BLaER1 treated with 17β-estradiol and CSF1 and Interleukin-3, amounts not matched to agents 10 nM and 100 nM (cell line): ENCODE data around the gene TADA1.

Experiments used
- H3K27ac ChIP-seq, 11 experiments: shearing (Covaris generic); formaldehyde crosslinking; 2 replicates each; pipeline ENCODE4 v1.8.1; 2022
- H3K27me3 ChIP-seq, 11 experiments: shearing (Covaris generic); formaldehyde crosslinking; 2 replicates each; pipeline ENCODE4 v1.8.1; 2022
- H3K36me3 ChIP-seq, 11 experiments: shearing (Covaris generic); formaldehyde crosslinking; 2 replicates each; pipeline ENCODE4 v1.8.1; 2022
- H3K4me1 ChIP-seq, 10 experiments: shearing (Covaris generic); formaldehyde crosslinking; 2 replicates each; pipeline ENCODE4 v1.8.1; 2022
- H3K4me2 ChIP-seq, 11 experiments: shearing (Covaris generic); formaldehyde crosslinking; 2 replicates each; pipeline ENCODE4 v1.8.1; 2022
- H3K4me3 ChIP-seq, 10 experiments: shearing (Covaris generic); formaldehyde crosslinking; 2 replicates each; pipeline ENCODE4 v1.8.1; 2022
- H3K9ac ChIP-seq, 11 experiments: shearing (Covaris generic); formaldehyde crosslinking; 2 replicates each; pipeline ENCODE4 v1.8.1; 2022
- H3K9me3 ChIP-seq, 11 experiments: shearing (Covaris generic); formaldehyde crosslinking; replicated peaks in 1 of 11; 2 replicates each; pipeline ENCODE4 v1.8.1; 2022
- H4K20me1 ChIP-seq, 11 experiments: shearing (Covaris generic); formaldehyde crosslinking; 2 replicates each; pipeline ENCODE4 v1.8.1; 2022
- Cebpa-rat ChIP-seq, 11 experiments: shearing (Covaris generic); IDR thresholded peaks; 2 replicates each; pipeline ENCODE4 v1.8.1; 2022

Gene TADA1

DNA sequence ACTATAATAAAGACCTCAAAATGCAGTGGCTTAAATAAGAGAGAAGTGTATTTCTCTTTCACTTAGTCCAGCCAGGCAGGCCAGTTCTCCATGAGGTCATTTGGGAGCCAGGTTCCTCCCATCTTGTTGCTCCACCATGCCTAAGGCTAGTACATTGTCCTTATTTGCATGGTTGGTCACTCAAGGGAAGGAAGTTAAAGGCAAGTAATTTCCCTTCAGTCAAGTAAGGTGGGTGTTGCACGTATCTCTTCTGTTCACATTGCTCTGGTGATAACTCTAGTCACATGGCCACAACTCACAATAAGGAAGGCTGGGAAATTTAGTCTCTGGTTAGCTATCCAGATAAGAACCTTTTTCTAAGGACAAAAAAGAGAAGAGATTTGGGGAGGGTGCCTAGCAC is 27.2 kb upstream of the TADA1 start:
- Histone ChIP-seq H3K9me3 (peaks cover 0 to 7% (median 5%) of the 10 kb centered on the region in 11 experiments; a peak in 16 of 22 replicates), H3K27ac (peak overlapping the region in 2 of 11 experiments; percentile 46 to 50; a peak in 4 of 22 replicates), H3K9ac (no peak overlapping the region), H3K4me1 (peaks cover 27 to 43% (median 31%) of the 10 kb centered on the region in 10 experiments), H3K27me3 (no peaks in the 10 kb centered on the region), H3K4me2 (peak overlapping the region in 10 of 11 experiments; percentile 7 to 79 (median 22); a peak in 13 of 22 replicates), H3K4me3 (no peak overlapping the region), H4K20me1 (no peaks in the 10 kb centered on the region), H3K36me3 (no peaks in the 10 kb centered on the region)
- TF ChIP-seq Cebpa-rat (IDR thresholded peaks at IDR 0.05): no peak

DNA sequence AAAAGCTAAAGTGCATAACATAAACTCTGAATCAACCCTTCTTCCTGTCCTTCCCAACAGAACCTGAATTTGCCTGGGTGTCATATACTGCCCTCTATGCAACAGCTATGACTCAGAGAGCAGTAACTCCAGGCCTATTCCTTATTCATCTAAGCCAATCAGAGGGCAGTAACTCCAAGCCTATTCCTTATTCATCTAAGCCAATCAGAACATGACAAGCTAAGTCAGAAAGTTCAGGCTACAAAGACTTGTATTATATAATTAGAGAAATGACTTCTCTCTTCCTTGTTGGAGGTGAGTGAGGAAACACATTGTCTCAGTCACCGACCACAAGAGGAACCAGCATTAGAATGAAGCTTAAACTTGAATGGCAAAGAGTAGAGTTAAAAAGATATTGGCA is 26.2 kb upstream of the TADA1 start:
- peak overlapping the region in 5 of 11 experiments; percentile 34 to 54 (median 38); a peak in 8 of 22 replicates for H3K27ac ChIP-seq
- peaks cover 0 to 4% (median 0%) of the 10 kb centered on the region in 11 experiments; a peak in 1 of 22 replicates for H3K36me3 ChIP-seq
- no peak overlapping the region for H3K9ac ChIP-seq
- peak overlapping the region; percentile 13 to 84 (median 58); a peak in 18 of 22 replicates for H3K4me2 ChIP-seq
- peaks cover 27 to 34% (median 31%) of the 10 kb centered on the region in 10 experiments for H3K4me1 ChIP-seq
- no peak overlapping the region for H3K4me3 ChIP-seq
- H4K20me1 ChIP-seq: no peaks in the 10 kb centered on the region
- TF ChIP-seq Cebpa-rat (IDR thresholded peaks at IDR 0.05): no peak
- H3K9me3 ChIP-seq: peaks cover 9 to 17% (median 14%) of the 10 kb centered on the region in 11 experiments
- H3K27me3 ChIP-seq: no peaks in the 10 kb centered on the region

DNA sequence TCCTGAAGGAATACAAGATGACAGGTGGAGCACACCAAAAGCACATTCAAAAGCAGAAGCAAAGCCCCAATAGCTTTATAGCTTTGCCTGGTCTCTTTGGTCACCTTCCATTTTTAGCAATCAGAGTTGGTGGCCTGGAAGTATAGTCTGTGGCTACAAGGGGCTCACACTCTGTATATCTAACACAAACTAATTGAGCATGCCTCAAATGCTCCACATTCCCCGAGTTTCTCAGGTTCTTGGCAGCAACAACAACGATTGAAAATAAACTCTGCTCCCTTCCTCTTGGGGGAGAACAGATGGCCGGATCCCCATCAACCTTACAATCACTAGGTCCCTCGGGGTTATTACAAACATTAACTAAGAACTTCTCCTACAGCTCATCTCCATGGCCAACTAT is 24.9 kb upstream of the TADA1 start:
- peak overlapping the region in 1 of 11 experiments; percentile 15; a peak in 2 of 22 replicates for H3K27ac ChIP-seq
- H4K20me1 ChIP-seq: no peaks in the 10 kb centered on the region
- no peak overlapping the region for H3K9ac ChIP-seq
- peaks cover 14 to 24% (median 20%) of the 10 kb centered on the region in 11 experiments for H3K9me3 ChIP-seq
- H3K4me2 ChIP-seq: peak overlapping the region; percentile 48 to 84 (median 58)
- H3K4me3 ChIP-seq: no peak overlapping the region
- peaks cover 0 to 4% (median 0%) of the 10 kb centered on the region in 11 experiments; a peak in 1 of 22 replicates for H3K36me3 ChIP-seq
- H3K27me3 ChIP-seq: no peaks in the 10 kb centered on the region
- no peak for TF ChIP-seq Cebpa-rat (IDR thresholded peaks at IDR 0.05)
- H3K4me1 ChIP-seq: peaks cover 27 to 34% (median 31%) of the 10 kb centered on the region in 10 experiments

DNA sequence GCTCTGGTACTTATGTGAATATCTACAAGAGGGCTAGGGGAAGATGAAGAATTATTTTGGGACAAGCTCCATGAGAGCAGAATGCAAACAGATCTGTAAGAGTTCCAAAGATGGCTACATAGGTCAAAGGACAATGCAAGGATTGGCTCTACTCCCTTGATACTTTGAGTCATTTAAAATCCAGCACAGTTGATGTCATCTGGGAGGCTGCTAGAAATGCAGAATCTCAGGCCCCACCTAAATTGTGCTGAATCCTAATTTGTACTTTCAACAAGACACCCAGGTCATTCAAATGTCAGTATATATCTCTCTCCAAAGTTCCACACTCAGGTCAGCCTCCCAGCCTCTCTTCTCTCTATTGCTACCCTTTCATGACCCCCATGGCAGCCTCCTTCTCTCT is 23.7 kb upstream of the TADA1 start:
- peaks cover 27 to 34% (median 31%) of the 10 kb centered on the region in 10 experiments for H3K4me1 ChIP-seq
- no peak for TF ChIP-seq Cebpa-rat (IDR thresholded peaks at IDR 0.05)
- H4K20me1 ChIP-seq: no peaks in the 10 kb centered on the region
- no peak overlapping the region for H3K27ac ChIP-seq
- no peaks in the 10 kb centered on the region for H3K27me3 ChIP-seq
- no peak overlapping the region for H3K4me3 ChIP-seq
- H3K9ac ChIP-seq: no peak overlapping the region
- H3K36me3 ChIP-seq: peaks cover 0 to 4% (median 0%) of the 10 kb centered on the region in 11 experiments; a peak in 1 of 22 replicates
- no peak overlapping the region for H3K4me2 ChIP-seq
- H3K9me3 ChIP-seq: peaks cover 14 to 24% (median 20%) of the 10 kb centered on the region in 11 experiments

DNA sequence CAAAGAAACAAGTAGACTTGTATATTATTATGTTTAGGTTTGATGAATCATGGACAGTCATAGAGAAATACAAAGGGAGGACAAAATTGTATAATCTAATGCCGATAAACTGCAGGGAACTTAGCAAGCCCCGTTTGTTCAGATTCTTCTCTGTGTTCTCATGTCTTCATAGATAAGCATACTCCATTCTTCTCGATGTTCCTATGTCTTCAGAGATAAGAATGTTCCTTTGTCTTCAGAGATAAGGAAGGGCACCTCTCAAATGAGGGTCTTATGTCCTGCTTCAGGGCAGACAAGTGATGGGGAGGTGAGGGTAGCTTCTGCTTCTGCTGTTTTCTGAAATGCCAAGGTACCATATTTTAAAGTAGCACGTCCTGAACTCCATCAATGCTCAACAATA is 19.7 kb upstream of the TADA1 start:
- Histone ChIP-seq H3K36me3 (peaks cover 0 to 4% (median 0%) of the 10 kb centered on the region in 11 experiments; a peak in 1 of 22 replicates), H4K20me1 (no peaks in the 10 kb centered on the region), H3K27me3 (no peaks in the 10 kb centered on the region), H3K4me2 (no peak overlapping the region), H3K4me1 (peaks cover under 1 to 5% (median 3%) of the 10 kb centered on the region in 10 experiments; a peak in 16 of 20 replicates), H3K9me3 (peaks cover 14 to 24% (median 20%) of the 10 kb centered on the region in 11 experiments), H3K27ac (no peak overlapping the region), H3K9ac (no peak overlapping the region), H3K4me3 (no peak overlapping the region)
- TF ChIP-seq Cebpa-rat (IDR thresholded peaks at IDR 0.05): no peak

DNA sequence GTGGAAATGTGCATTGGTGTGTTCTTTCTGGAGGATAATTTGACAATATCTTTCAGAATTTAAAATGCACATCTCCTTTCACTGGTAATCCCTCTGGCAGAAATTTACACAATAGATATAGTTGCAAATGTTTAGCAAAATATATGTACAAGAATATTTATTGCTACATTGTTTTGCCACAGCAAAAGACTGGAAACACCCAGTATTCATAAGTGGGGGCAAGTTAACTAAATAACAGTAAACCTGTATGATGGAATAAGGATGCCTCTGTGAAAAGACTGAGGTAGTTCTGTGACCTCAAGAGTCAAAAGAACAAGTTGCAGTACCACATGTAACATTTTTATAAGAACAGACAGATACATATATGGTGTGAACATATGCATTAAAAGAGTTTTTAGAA is 13.7 kb upstream of the TADA1 start:
- Histone ChIP-seq H3K9ac (no peak overlapping the region), H3K27ac (no peak overlapping the region), H3K9me3 (no peaks in the 10 kb centered on the region), H3K4me3 (no peak overlapping the region), H4K20me1 (no peaks in the 10 kb centered on the region), H3K4me2 (no peak overlapping the region), H3K36me3 (no peaks in the 10 kb centered on the region), H3K4me1 (peaks cover 0 to 8% (median 5%) of the 10 kb centered on the region in 10 experiments; a peak in 14 of 20 replicates), H3K27me3 (no peaks in the 10 kb centered on the region)
- no peak for TF ChIP-seq Cebpa-rat (IDR thresholded peaks at IDR 0.05)

DNA sequence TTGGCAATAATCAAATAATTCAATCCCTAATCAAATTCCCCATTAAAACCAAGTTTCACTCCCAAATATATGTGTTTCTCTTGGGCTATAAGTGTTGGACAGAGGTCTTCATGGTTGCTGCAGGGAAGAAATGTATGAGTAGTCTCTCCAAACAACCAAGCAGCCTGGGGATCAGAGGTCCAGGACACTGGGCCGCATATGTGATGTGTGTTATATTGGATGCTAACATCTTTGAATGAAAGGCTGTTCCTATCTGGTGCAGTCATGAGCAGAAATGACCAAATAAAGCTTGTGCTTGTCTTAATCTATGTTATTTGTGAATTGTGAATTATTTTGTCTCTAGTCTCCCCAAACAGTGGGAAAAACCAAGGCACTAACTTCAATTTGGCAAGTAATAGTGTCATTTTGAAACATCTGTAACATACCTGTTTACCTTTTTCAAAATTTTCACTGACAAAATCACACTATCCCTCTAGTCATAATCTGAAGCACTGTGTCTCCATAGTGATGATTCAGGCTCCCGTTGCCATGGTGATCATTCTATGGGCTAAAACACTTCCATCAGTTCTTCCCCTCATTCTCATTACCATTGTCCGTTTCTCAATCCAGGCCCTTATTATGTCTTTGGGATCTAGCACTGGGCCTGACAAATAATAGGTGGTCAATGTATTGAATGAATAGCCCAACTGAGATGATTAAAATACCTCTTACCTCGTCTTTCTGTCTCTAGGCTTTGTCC is 12.5 kb upstream of the TADA1 start:
- TF ChIP-seq Cebpa-rat (IDR thresholded peaks at IDR 0.05): no peak
- Histone ChIP-seq H3K27me3 (no peaks in the 10 kb centered on the region), H3K9ac (no peak overlapping the region), H3K9me3 (peaks cover 0 to 8% (median 0%) of the 10 kb centered on the region in 11 experiments; a peak in 3 of 22 replicates), H3K36me3 (no peaks in the 10 kb centered on the region), H4K20me1 (no peaks in the 10 kb centered on the region), H3K4me3 (no peak overlapping the region), H3K4me2 (no peak overlapping the region), H3K4me1 (peaks cover 0 to 11% (median 8%) of the 10 kb centered on the region in 10 experiments; a peak in 14 of 20 replicates), H3K27ac (no peak overlapping the region)

DNA sequence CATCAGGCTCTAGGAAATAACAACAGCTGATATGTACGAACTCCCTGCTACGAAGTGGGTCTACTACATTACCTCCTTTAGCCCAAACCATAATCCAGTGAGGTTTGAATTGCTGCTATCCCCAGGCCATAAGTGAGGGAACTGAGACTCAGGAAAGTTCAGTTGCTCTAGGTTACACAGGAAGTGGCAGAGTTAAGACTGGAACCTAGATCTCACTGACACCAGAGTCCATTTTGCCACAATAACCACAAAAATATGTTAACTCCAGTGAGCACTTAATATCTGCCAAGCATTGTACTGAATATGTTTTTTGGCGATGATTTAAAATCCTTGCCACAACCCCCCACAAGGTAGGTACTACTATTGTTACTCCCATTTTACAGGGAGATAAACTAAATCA is 8.9 kb upstream of the TADA1 start:
- H3K4me2 ChIP-seq: peak overlapping the region in 10 of 11 experiments; percentile 17 to 47 (median 36); a peak in 13 of 22 replicates
- H3K36me3 ChIP-seq: no peaks in the 10 kb centered on the region
- H4K20me1 ChIP-seq: no peaks in the 10 kb centered on the region
- no peaks in the 10 kb centered on the region for H3K27me3 ChIP-seq
- no peak overlapping the region for H3K4me3 ChIP-seq
- no peak overlapping the region for H3K9ac ChIP-seq
- no peak for TF ChIP-seq Cebpa-rat (IDR thresholded peaks at IDR 0.05)
- H3K9me3 ChIP-seq: peaks cover 0 to 8% (median 0%) of the 10 kb centered on the region in 11 experiments; a peak in 3 of 22 replicates
- H3K4me1 ChIP-seq: peaks cover 0 to 11% (median 8%) of the 10 kb centered on the region in 10 experiments; a peak in 14 of 20 replicates
- H3K27ac ChIP-seq: no peak overlapping the region

DNA sequence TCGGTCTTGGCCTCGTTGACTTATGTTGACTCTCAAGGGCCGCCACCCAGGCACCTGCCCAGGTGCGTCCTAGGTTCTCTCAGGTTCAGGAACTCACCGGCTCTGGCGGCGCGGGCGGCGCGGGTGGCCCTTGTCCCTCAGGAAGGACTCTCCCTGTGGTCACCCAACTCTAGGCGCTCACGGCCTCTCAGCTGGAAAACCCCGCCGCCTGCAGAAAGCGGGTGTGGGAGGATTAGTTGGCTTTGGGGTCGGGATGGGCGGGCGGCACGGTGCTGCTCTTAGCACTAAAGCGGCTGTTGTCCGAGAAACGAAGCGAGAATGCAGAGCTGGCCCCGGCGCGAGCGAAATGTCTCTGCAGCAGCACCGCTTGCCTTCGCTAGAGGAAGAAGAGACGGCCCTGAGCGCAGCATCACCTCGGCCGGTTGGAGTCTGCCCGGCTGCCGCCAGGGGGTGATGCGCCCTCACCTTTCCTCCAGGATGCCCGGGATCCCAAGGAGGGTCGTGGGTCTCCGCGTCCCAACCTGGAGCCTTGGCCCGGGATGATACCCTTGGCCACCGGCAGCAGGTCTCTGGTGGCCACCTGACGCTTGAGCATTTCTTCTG is 8.1 kb upstream of the TADA1 start:
- H3K27me3 ChIP-seq: no peaks in the 10 kb centered on the region
- no peak overlapping the region for H3K27ac ChIP-seq
- H3K4me3 ChIP-seq: no peak overlapping the region
- no peak overlapping the region for H3K9ac ChIP-seq
- H4K20me1 ChIP-seq: no peaks in the 10 kb centered on the region
- peaks cover 0 to 11% (median 8%) of the 10 kb centered on the region in 10 experiments; a peak in 14 of 20 replicates for H3K4me1 ChIP-seq
- H3K4me2 ChIP-seq: peak overlapping the region in 2 of 11 experiments; percentile 35 to 47; a peak in 2 of 22 replicates
- peaks cover 0 to 8% (median 0%) of the 10 kb centered on the region in 11 experiments; a peak in 4 of 22 replicates for H3K9me3 ChIP-seq
- H3K36me3 ChIP-seq: no peaks in the 10 kb centered on the region
- no peak for TF ChIP-seq Cebpa-rat (IDR thresholded peaks at IDR 0.05)
